Measurements from ENCODE around the gene TTC23.

Gene TTC23

GRCh38 chr15:99249270-99249841 lies at the start of gene TTC23:
TTC23 (minus strand) TSS chr15:99249581; CDS start chr15:99228712, 20,869 bp downstream.
- no peak for DNase-seq

- DNase-seq = no peak
Observed at GRCh38 chr15:99296386-99296785, 47.0 kb upstream of the TTC23 start.

- DNase-seq = no peak
Observed at GRCh38 chr15:99295840-99296239, 46.5 kb upstream of the TTC23 start.

DNA sequence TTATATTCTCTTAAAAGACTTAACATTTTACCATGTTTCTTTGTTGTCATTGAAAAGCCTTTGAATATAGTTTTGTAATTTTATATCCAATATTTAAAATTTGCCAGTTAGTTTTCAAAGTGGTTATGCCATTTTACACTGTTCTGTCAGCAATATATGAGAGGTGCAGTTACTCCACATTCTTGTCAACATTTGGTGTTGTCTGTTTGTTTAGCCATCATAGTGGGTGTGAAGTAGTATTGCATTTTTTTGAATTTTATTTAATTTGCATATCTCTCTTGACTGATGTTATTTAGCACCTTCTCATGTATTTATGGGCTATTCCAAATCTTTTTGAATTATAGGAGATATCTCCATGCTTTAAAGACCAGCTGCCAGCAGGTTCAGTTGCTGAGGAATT lies 42.3 kb upstream of the TTC23 start:
- no peak for DNase-seq

- no peak for DNase-seq
Observed at GRCh38 chr15:99283717-99284116, 34.3 kb upstream of the TTC23 start.

GRCh38 chr15:99282586-99282985 lies 33.2 kb upstream of the TTC23 start:
- DNase-seq = no peak

- DNase-seq = no peak
Observed at GRCh38 chr15:99282121-99282520, 32.7 kb upstream of the TTC23 start.

DNA sequence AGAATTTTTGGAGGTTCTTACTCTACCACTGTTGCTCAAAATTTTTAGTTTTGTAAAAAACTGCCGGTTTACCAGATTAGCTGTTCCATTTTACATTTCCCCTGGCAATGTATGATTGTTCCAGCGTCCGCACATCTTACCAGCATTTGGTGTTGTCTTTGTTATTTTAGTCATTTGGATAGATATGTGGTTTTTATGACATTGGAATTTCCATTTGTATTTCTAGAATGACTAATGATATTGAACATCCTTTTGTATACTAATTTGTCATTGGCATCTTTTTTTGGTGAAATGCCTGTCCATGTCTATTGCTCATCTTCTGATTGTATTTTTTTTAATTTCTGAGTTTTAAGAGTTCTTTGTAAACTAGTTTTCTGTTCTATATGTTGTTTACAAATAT lies 30.4 kb upstream of the TTC23 start:
- DNase-seq = no peak

DNA sequence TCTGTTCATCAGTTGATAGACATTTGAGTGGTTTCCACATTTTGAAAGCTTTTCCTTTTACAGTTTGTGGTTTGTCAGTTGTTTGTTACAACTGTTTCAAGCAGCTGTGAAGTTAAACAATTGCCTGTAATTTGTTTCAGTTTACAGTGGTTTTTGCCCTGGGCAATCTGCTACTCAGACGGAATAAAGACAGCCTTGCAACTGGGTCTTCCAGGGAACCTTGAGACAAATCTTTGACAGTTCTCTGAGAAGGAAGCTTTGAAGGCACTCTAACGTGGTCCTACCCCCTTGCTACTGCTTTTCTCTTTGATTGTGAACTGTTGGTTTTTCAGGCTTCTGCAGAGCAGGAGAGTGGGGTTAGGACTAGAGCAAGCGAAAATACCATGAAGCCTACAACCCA lies 29.9 kb upstream of the TTC23 start:
- DNase-seq = no peak

- no peak for DNase-seq
Observed at GRCh38 chr15:99275525-99276128, 26.2 kb upstream of the TTC23 start.

DNA sequence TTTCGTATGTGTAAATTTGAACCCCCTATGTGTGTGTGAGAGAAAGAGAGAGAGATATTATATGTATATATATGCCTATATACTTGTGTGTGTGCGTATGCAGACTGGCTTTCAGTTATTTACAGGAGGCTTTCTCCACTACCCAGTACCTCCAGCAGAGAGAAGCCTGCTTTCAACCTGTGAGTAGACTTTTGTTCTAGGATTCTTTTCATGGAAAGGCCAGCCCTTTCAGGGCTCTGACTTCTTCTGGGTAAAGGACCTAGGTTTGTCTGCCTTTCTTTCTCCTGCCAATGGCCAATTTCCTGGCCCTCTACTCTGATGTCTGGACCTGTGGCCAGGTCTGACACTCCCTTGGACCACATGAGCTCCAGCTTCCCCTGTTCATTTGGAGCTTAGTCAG lies 25.7 kb upstream of the TTC23 start:
- no peak for DNase-seq

DNA sequence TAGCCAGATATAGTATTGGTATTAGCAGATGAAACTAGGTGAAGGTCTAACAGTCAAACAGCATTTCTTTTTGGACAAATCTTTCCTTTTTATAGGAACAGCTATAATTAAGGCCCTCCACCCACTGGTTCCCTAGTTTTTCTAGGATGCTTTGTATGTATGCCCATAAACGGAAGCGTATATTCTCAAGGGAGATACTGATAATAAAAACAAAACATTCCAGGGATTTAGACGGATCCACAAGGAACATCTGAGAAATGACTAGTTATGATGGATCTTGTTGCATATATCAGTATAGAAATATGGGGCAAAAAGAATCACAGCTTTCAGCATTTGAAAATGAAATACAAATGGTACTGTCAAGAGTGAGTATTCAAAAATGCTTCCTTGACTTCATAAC lies 24.4 kb upstream of the TTC23 start:
- no peak for DNase-seq

GRCh38 chr15:99268431-99268830 lies 19.1 kb upstream of the TTC23 start:
- no peak for DNase-seq

GRCh38 chr15:99267957-99268356 lies 18.6 kb upstream of the TTC23 start:
- DNase-seq = no peak

GRCh38 chr15:99265541-99266070 lies 16.2 kb upstream of the TTC23 start:
- DNase-seq = no peak

- no peak for DNase-seq
Observed at GRCh38 chr15:99264125-99264524, 14.7 kb upstream of the TTC23 start.

DNA sequence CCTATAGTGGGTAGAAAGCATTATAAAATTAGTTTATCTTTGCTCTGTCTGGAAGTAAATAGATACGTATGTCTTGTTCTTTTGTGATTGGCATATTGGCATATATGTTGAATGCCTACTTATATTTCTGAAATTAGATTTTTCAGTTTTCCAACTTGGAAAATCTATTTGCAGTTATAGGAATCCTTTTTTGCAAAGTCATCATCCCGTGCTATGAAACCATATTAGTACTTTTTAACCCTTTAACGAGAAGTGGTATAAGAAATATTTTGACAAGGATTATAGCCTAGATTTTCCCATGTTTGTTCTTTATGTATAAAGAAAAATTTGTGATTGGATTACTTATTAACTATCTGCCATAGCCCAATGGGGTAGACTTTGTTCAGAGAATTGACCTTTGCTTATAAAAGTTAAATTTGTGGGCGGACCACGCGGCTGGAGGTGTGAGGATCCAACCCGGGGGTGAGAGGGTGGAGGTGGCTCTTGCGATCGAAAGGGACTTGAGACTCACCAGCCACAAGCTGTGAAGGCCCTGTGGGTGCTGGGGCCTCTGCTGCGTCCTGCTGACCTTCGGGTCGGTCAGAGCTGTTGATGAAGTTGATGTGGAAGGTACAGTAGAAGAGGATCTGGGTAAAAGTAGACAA lies 7.8 kb upstream of the TTC23 start:
- no peak for DNase-seq

GRCh38 chr15:99253381-99254090 lies 4.2 kb upstream of the TTC23 start:
- no peak for DNase-seq

- DNase-seq = no peak
Observed at GRCh38 chr15:99252326-99252725, 2.9 kb upstream of the TTC23 start.

GRCh38 chr15:99250857-99251841 lies 1.8 kb upstream of the TTC23 start, which contains the start of gene LRRC28:
LRRC28 (plus strand) TSS chr15:99251481; CDS start chr15:99255958, 4,477 bp downstream.
- peak; percentile 97 for DNase-seq

GRCh38 chr15:99250494-99250856 lies 1.1 kb upstream of the TTC23 start:
- DNase-seq = no peak

GRCh38 chr15:99250001-99250400 lies 620 bp upstream of the TTC23 start:
- no peak for DNase-seq

Measured in CD4-positive, alpha-beta T cell treated with Interleukin-4 for 4 hours (primary cell).